SK-N-MC (cell line): Measurements from ENCODE around the gene SNX30.

Experiments used
- DNase-seq: peaks from one replicate; pipeline ENCODE4 v3.0.0-alpha.2; 2011; ENCODE audit warnings: low read depth, low spot score
- H3K27ac ChIP-seq: fragments of 200-600 bp; sonication (generic); 2 replicates; pipeline ENCODE4 v1.5.1; 2016; ENCODE audit warnings: mixed run types
- H3K36me3 ChIP-seq: fragments of 200-600 bp; sonication (generic); 2 replicates; pipeline ENCODE4 v1.6.1; 2017; ENCODE audit warnings: antibody characterized with exemption, low read length, mixed read lengths; ENCODE audit not compliant: insufficient read depth
- H3K4me3 ChIP-seq: fragments of 200-600 bp; sonication (generic); 2 replicates; pipeline ENCODE4 v1.5.1; 2016
- H3K9ac ChIP-seq: fragments of 200-600 bp; sonication (generic); 2 replicates; pipeline ENCODE4 v1.8.0; 2017; ENCODE audit warnings: mixed run types, mixed read lengths; ENCODE audit not compliant: insufficient read length
- H3K9me3 ChIP-seq: fragments of 200-600 bp; sonication (generic); 2 replicates; pipeline ENCODE4 v1.6.1; 2017; ENCODE audit warnings: low read depth, mild to moderate bottlenecking, antibody characterized with exemption, low read length, moderate library complexity, mixed read lengths
- EZH2 ChIP-seq: fragments of 200-600 bp; sonication (generic); IDR thresholded peaks from one replicate; pipeline ENCODE4 v1.6.1; 2017; ENCODE audit warnings: antibody characterized with exemption
- FOXP2 ChIP-seq: optimal IDR thresholded peaks from 2 replicates; pipeline ENCODE3; 2011; ENCODE audit warnings: mild to moderate bottlenecking, moderate library complexity; ENCODE audit not compliant: insufficient read depth; ENCODE audit errors: extremely low read length, control extremely low read depth
- POLR2AphosphoS5 ChIP-seq: IDR thresholded peaks from 2 replicates; pipeline ENCODE4 v1.6.1; 2012; ENCODE audit warnings: mild to moderate bottlenecking, low read depth, low read length, borderline replicate concordance

SNX30 gene

GRCh38 chr9:112849363-112849922, 98.9 kb downstream of the SNX30 start:
- H3K4me3 ChIP-seq: no peak overlapping the region
- no peak overlapping the region for H3K27ac ChIP-seq
- no peaks in the 10 kb centered on the region for H3K9me3 ChIP-seq
- no peak overlapping the region for H3K9ac ChIP-seq
- H3K36me3 ChIP-seq: no peaks in the 10 kb centered on the region
- DNase-seq: no peak
- TF ChIP-seq FOXP2 (no peak), POLR2AphosphoS5 (no peak), EZH2 (no peak)

GRCh38 chr9:112850840-112851239, 100.3 kb downstream of the SNX30 start:
- TF ChIP-seq EZH2 (no peak), POLR2AphosphoS5 (no peak), FOXP2 (no peak)
- no peak overlapping the region for H3K27ac ChIP-seq
- H3K9me3 ChIP-seq: no peaks in the 10 kb centered on the region
- no peak overlapping the region for H3K4me3 ChIP-seq
- DNase-seq: no peak
- no peak overlapping the region for H3K9ac ChIP-seq
- H3K36me3 ChIP-seq: no peaks in the 10 kb centered on the region

GRCh38 chr9:112852741-112853504, 102.4 kb downstream of the SNX30 start:
- no peak for TF ChIP-seq POLR2AphosphoS5
- TF ChIP-seq EZH2: no peak
- no peak for TF ChIP-seq FOXP2
- Histone ChIP-seq H3K9me3 (no peaks in the 10 kb centered on the region), H3K4me3 (no peak overlapping the region), H3K36me3 (no peaks in the 10 kb centered on the region), H3K27ac (no peak overlapping the region), H3K9ac (no peak overlapping the region)
- DNase-seq: no peak

- Histone ChIP-seq H3K36me3 (no peaks in the 10 kb centered on the region), H3K9ac (no peak overlapping the region), H3K9me3 (no peaks in the 10 kb centered on the region), H3K27ac (no peak overlapping the region), H3K4me3 (no peak overlapping the region)
- TF ChIP-seq POLR2AphosphoS5 (no peak), EZH2 (no peak), FOXP2 (no peak)
- no peak for DNase-seq
These were observed 103.5 kb downstream of the SNX30 start for GRCh38 chr9:112853882-112854585.

GRCh38 chr9:112854657-112855056, 104.1 kb downstream of the SNX30 start:
- Histone ChIP-seq H3K27ac (no peak overlapping the region), H3K36me3 (no peaks in the 10 kb centered on the region), H3K9me3 (no peaks in the 10 kb centered on the region), H3K4me3 (no peak overlapping the region), H3K9ac (no peak overlapping the region)
- TF ChIP-seq EZH2 (no peak), FOXP2 (no peak), POLR2AphosphoS5 (no peak)
- no peak for DNase-seq

GRCh38 chr9:112856200-112856599, 105.6 kb downstream of the SNX30 start:
- no peak overlapping the region for H3K27ac ChIP-seq
- TF ChIP-seq POLR2AphosphoS5: no peak
- no peak for TF ChIP-seq FOXP2
- no peak for TF ChIP-seq EZH2
- no peak for DNase-seq
- H3K4me3 ChIP-seq: no peak overlapping the region
- no peak overlapping the region for H3K9ac ChIP-seq
- H3K9me3 ChIP-seq: no peaks in the 10 kb centered on the region
- H3K36me3 ChIP-seq: no peaks in the 10 kb centered on the region

- H3K4me3 ChIP-seq: no peak overlapping the region
- DNase-seq: no peak
These were observed 106.3 kb downstream of the SNX30 start for GRCh38 chr9:112856843-112857242.

GRCh38 chr9:112858005-112858404, 107.4 kb downstream of the SNX30 start:
- Histone ChIP-seq H3K36me3 (no peaks in the 10 kb centered on the region), H3K9ac (no peak overlapping the region), H3K27ac (no peak overlapping the region), H3K9me3 (no peaks in the 10 kb centered on the region), H3K4me3 (no peak overlapping the region)
- DNase-seq: no peak
- TF ChIP-seq FOXP2: no peak
- TF ChIP-seq POLR2AphosphoS5: no peak
- TF ChIP-seq EZH2: no peak

More at GRCh38 chr9:112856843-112857242, 106.3 kb downstream of the SNX30 start:
- Histone ChIP-seq H3K27ac (no peak overlapping the region), H3K36me3 (no peaks in the 10 kb centered on the region), H3K9ac (no peak overlapping the region), H3K9me3 (no peaks in the 10 kb centered on the region)
- TF ChIP-seq EZH2: no peak
- TF ChIP-seq POLR2AphosphoS5: no peak
- TF ChIP-seq FOXP2: no peak
